Ovary (tissue), 3 donors: ENCODE data around the gene TNS3.

ENCODE experiments used
- CTCF ChIP-seq, 3 donors: fragments of 450-650 bp in 2 of 3; fragments of 200-600 bp in 1 of 3; IDR thresholded peaks; one replicate each; pipeline versions ENCODE4 v1.5.1 to v1.8.0; 2016 to 2022; ENCODE audit warnings: antibody characterized with exemption in 3 of 3, mild to moderate bottlenecking in 1 of 3
- EP300 ChIP-seq: sonication (generic); formaldehyde crosslinking; IDR thresholded peaks from one replicate; pipeline ENCODE4 v1.6.1; 2017; ENCODE audit warnings: antibody characterized with exemption
- donor health status: DM: no; HTN: no; CAD: no.

GRCh38 chr7:47327698-47328391 is 254.1 kb downstream of the TNS3 start:
- TF ChIP-seq CTCF (IDR thresholded peaks at IDR 0.05), result no peak
- TF ChIP-seq EP300, result no peak
